Stimulated activated CD8-positive, alpha-beta memory T cell treated with anti-CD3 and anti-CD28 coated beads, Interleukin-4, amount 100 ng/mL, for 4 hours (primary cell): ENCODE measurements around the gene SCGN.

Source experiments
- DNase-seq, 2 donors: peaks; one replicate each; pipeline ENCODE4 v3.0.0-alpha.2; 2020; ENCODE audit warnings: low read depth in 2 of 2, low spot score in 1 of 2

Gene SCGN

DNA sequence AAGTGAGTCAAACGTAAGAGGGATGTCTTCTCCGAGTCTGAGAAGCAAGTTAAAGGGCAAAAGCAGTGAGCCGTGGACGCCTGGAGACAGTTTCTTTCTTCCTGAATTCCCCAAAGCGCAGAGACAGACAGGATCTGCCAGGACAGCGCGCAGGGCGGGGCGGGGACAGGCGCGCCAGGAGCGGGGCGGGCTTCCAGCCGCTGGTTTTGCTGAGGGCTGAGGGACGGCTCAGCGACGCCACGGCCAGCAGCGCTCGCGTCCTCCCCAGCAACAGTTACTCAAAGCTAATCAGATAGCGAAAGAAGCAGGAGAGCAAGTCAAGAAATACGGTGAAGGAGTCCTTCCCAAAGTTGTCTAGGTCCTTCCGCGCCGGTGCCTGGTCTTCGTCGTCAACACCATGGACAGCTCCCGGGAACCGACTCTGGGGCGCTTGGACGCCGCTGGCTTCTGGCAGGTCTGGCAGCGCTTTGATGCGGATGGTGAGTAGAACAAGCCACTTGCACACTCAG is at the start of gene SCGN:
Gene SCGN, plus strand, starts transcription at position 209 of the 509 bp plus-strand sequence. Its CDS starts 189 bp downstream, at position 398.
- DNase-seq: no peak

- no peak for DNase-seq
These were observed 49.4 kb upstream of the SCGN start for GRCh38 chr6:25602674-25602982.

DNA sequence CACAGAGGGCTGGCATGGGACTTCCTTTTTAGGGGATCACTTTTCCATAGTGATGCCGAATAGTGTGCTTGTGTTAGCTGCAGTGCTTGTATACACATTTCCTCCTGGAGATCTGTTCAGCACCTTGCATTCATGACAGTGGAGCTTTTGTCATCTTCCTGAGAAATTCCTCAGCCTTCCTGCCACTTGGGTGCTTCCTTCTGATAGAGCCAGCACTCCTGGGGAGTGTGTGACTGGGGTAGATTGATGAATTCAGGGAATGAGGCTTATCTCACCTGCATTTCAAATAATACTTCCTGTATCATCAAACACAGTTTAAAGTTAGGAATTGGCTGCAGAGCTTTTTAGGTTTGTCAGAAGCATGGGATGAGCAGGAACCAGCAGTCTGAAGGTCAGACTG is 48.8 kb upstream of the SCGN start:
- DNase-seq: no peak

- DNase-seq: no peak
These were observed 45.9 kb upstream of the SCGN start for GRCh38 chr6:25606151-25606550.

- no peak for DNase-seq
These were observed 43.3 kb upstream of the SCGN start for GRCh38 chr6:25608558-25609174.

GRCh38 chr6:25612666-25613065 is 39.3 kb upstream of the SCGN start:
- DNase-seq: no peak

- DNase-seq: no peak
These were observed 38.6 kb upstream of the SCGN start for GRCh38 chr6:25613415-25613814.

- no peak for DNase-seq
These were observed 38.0 kb upstream of the SCGN start for GRCh38 chr6:25614052-25614451.

GRCh38 chr6:25615471-25615870 is 36.5 kb upstream of the SCGN start:
- no peak for DNase-seq

DNA sequence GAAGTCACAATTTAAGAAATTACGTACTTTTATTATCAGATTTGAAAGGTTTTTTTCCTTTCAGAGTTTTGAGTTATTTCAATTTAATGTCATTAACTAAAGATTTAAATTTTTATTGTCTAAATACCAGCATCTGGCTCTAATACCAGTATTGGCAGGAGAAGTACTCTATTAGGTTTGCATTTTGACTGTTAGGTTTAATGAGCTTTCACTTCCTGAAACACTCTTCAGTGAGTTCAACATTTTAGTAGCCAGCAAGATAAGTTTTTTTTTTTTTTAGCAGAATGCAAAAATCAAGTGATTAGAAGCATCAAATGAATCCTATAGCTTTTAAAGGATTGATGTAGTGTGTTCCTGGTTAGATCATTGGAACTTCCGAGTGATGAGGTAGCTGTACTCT is 34.0 kb upstream of the SCGN start:
- no peak for DNase-seq

- DNase-seq: no peak
These were observed 32.8 kb upstream of the SCGN start for GRCh38 chr6:25619217-25619616.

DNA sequence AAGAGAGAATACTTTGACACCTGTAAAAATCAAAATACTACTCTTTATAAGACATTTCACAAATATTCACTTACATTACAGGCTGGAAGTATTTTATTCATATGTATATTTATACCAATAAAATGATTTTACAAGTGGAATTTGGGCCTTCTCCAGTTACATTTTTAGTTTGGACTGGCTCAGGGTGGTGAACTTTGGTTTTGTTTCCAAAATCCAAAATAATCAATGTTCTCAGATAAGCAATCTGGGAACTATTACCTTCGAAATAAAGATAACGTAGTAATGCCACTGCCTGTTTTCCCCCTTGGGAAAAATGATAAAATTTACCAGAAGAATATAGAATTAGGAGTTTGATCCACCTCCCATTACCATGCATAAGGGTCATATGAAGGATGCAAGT is 31.6 kb upstream of the SCGN start:
- no peak for DNase-seq

DNA sequence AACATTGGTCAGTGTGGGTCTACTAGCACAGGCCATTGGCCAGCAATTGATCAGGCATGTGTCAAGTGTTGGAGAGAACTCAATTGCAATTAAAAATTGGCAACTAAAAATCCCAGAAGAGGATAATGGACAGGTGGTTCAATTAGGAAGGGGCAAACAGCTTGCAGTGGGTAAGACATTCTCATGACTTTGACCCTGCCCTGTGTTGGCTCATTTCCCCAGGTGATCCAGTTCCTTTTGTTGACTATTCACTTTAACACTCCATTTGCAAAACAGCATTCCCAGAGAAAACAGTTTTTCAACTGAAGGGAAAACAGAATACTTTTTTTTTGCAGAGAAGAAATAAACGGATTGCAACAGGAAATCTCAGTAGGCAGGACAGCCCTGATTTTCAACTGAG is 28.9 kb upstream of the SCGN start:
- DNase-seq: no peak

- no peak for DNase-seq
These were observed 28.1 kb upstream of the SCGN start for GRCh38 chr6:25623879-25624278.

GRCh38 chr6:25627001-25627400 is 25.0 kb upstream of the SCGN start:
- no peak for DNase-seq

GRCh38 chr6:25628471-25629197 is 23.4 kb upstream of the SCGN start:
- no peak for DNase-seq

- no peak for DNase-seq
These were observed 22.8 kb upstream of the SCGN start for GRCh38 chr6:25629198-25629576.

DNA sequence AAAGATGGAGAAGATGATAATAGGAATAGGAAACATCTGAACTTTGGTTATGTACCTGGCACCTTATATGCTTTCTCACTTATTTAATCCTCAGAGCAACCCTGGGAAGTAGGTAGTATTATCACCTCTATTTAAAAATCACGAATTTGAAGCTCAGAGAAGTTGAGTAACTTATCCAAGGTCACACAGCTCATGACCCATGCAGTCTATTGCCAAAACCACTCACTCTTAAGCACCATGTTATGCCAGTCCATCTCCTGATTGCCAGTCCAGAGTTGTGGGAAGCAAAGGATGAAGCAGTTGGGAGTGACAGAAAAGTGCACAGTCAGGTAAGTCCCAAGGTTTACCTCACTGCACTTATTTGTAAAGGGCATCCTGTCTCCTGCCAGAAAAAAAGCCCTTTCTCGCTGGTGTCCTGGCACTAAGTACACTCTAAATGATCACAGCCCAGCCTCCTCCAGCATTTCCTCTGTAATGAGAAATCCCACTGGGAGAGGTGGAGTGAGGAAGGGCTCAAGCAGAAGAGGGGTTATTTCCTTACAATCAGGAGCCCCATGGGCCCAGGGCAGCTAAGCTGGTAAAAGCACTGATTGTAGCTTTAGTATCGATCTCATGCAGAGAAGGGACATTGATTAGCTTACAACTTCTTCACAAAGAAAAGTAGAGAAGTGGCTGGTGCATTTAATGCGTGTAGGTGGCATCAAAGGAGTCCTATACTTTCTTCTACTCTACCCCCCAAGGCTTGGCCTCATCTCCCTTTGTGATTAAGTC is 21.3 kb upstream of the SCGN start:
- no peak for DNase-seq

GRCh38 chr6:25635886-25636317 is 16.1 kb upstream of the SCGN start:
- DNase-seq: no peak

- DNase-seq: no peak
These were observed 14.8 kb upstream of the SCGN start for GRCh38 chr6:25637211-25637610.

GRCh38 chr6:25637960-25638434 is 14.0 kb upstream of the SCGN start:
- DNase-seq: no peak

GRCh38 chr6:25639653-25640052 is 12.4 kb upstream of the SCGN start:
- no peak for DNase-seq
